Fibroblast of lung (primary cell): ENCODE data around the gene SRCAP. TPM values are rescaled to one million over a fixed set of nuclear protein-coding genes. Genes with fewer than 3 reads are reported as not detected.

Experiments used
- DNase-seq, 2 donors: peaks; one replicate each; pipeline versions ENCODE4 v3.0.0 to v3.0.0-alpha.2; 2010; ENCODE audit warnings: low read depth in 2 of 2
- H2AFZ ChIP-seq: 2 replicates; pipeline ENCODE4 v1.5.1; 2012; ENCODE audit warnings: low read length, control low read depth, inconsistent platforms
- H3K27ac ChIP-seq: 2 replicates; pipeline ENCODE4 v1.5.1; 2011; ENCODE audit warnings: low read length, control low read depth; ENCODE audit not compliant: insufficient read depth
- H3K27me3 ChIP-seq: 2 replicates; pipeline ENCODE4 v1.5.1; 2011; ENCODE audit warnings: mild to moderate bottlenecking, low read length; ENCODE audit not compliant: control insufficient read depth, insufficient read depth
- H3K36me3 ChIP-seq: 2 replicates; pipeline ENCODE4 v1.5.1; 2011; ENCODE audit warnings: low read length; ENCODE audit not compliant: control insufficient read depth, insufficient read depth
- H3K4me1 ChIP-seq: 2 replicates; pipeline ENCODE4 v1.5.1; 2011; ENCODE audit warnings: low read length; ENCODE audit not compliant: control insufficient read depth, insufficient read depth; ENCODE audit errors: extremely low read depth
- H3K4me2 ChIP-seq: 2 replicates; pipeline ENCODE4 v1.5.1; 2011; ENCODE audit warnings: low read length, control low read depth; ENCODE audit not compliant: insufficient read depth; ENCODE audit errors: extremely low read depth
- H3K4me3 ChIP-seq, 4 experiments: fragments of 200-600 bp in 1 of 4; sonication (generic) in 1 of 4; replicated peaks in 1 of 4; 2 replicates each; pipeline ENCODE4 v1.5.1; 2011 to 2016; ENCODE audit warnings: low read length in 4 of 4, low read depth in 3 of 4, mild to moderate bottlenecking in 3 of 4, control low read depth in 2 of 4, inconsistent platforms in 1 of 4, mixed read lengths in 1 of 4; ENCODE audit not compliant: insufficient read depth in 1 of 4; ENCODE audit errors: control extremely low read depth in 1 of 4
- H3K79me2 ChIP-seq: 2 replicates; pipeline ENCODE4 v1.5.1; 2012; ENCODE audit warnings: mild to moderate bottlenecking, low read length, inconsistent platforms; ENCODE audit not compliant: control insufficient read depth, insufficient read depth
- H3K9ac ChIP-seq: 2 replicates; pipeline ENCODE4 v1.5.1; 2011; ENCODE audit warnings: mild to moderate bottlenecking, low read length, control low read depth; ENCODE audit not compliant: insufficient read depth
- H3K9me3 ChIP-seq: 2 replicates; pipeline ENCODE4 v1.5.1; 2012; ENCODE audit warnings: low read depth, low read length; ENCODE audit not compliant: control insufficient read depth, insufficient read depth
- H4K20me1 ChIP-seq: 2 replicates; pipeline ENCODE4 v1.5.1; 2011; ENCODE audit warnings: low read length; ENCODE audit not compliant: control insufficient read depth, insufficient read depth; ENCODE audit errors: extremely low read depth
- EZH2 ChIP-seq: IDR thresholded peaks from 2 replicates; pipeline ENCODE4 v1.5.1; 2012; ENCODE audit warnings: low read length, control low read depth, mild to moderate bottlenecking; ENCODE audit errors: missing control alignments
- polyA plus RNA-seq, 2 donors: library from polyadenylated mRNA; depleted of rRNA in 1 of 2; stranded (reverse) in 1 of 2; unstranded in 1 of 2; fragments of >200 nt; gene quantifications; 2 replicates each; pipeline ENCODE4 v1.2.1, GENCODE V29; 2011 to 2012; ENCODE audit warnings: missing spikeins in 1 of 2
- total RNA-seq: library from RNA; depleted of rRNA; stranded (reverse); fragments of >200 nt; gene quantifications from 2 replicates; pipeline ENCODE4 v1.2.1, GENCODE V29; 2014
- TF ChIP-seq, protein P1 (sequence below), 2 donors: IDR thresholded peaks in 1 of 2; conservative IDR thresholded peaks in 1 of 2; 1 replicate in 1 of 2; 2 replicates in 1 of 2; pipeline ENCODE4 v1.5.1; 2011 to 2012; ENCODE audit warnings: low read length in 2 of 2, control low read depth in 1 of 2, inconsistent platforms in 1 of 2, low read depth in 1 of 2, mild to moderate bottlenecking in 1 of 2

Gene SRCAP
- total and polyA plus RNA-seq, 2 donors (not counting 1 experiment from before 2014, with no cell fraction given) = 3.5 to 14.2 TPM

DNA sequence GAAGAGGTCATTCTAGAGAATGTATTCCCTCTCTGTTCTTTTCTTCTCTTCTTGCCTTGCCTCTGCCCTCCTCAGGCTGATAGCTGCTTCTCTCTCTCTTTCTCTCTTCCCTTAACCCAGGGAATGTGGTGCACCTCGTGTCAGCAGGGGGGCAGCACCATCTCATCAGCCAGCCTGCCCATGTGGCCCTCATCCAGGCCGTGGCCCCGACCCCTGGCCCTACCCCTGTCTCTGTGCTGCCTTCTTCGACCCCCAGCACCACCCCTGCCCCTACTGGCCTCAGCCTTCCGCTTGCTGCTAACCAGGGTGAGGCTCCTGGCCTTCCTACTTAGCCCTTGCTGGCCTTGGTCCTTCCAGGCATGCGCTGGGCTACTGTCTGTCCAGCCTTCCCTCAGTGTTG, 23.5 kb downstream of the SRCAP start:
- H3K9ac ChIP-seq = no peak overlapping the region
- no peak overlapping the region for H3K4me3 ChIP-seq
- TF ChIP-seq, protein P1, sequence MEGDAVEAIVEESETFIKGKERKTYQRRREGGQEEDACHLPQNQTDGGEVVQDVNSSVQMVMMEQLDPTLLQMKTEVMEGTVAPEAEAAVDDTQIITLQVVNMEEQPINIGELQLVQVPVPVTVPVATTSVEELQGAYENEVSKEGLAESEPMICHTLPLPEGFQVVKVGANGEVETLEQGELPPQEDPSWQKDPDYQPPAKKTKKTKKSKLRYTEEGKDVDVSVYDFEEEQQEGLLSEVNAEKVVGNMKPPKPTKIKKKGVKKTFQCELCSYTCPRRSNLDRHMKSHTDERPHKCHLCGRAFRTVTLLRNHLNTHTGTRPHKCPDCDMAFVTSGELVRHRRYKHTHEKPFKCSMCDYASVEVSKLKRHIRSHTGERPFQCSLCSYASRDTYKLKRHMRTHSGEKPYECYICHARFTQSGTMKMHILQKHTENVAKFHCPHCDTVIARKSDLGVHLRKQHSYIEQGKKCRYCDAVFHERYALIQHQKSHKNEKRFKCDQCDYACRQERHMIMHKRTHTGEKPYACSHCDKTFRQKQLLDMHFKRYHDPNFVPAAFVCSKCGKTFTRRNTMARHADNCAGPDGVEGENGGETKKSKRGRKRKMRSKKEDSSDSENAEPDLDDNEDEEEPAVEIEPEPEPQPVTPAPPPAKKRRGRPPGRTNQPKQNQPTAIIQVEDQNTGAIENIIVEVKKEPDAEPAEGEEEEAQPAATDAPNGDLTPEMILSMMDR (conservative IDR thresholded peaks at IDR 0.05 in 1 of 2, IDR thresholded peaks at IDR 0.05 in 1 of 2; ENCODE audit: low read depth in 1 of 2, low read length in 2 of 2) = peak in 1 of 2 donors; percentile 5
- no peak for TF ChIP-seq EZH2
- no peak overlapping the region for H2AFZ ChIP-seq
- H3K27ac ChIP-seq = no peak overlapping the region
- no peak overlapping the region for H3K4me2 ChIP-seq
- H4K20me1 ChIP-seq = no peaks in the 10 kb centered on the region
- H3K4me1 ChIP-seq = peaks cover 4% of the 10 kb centered on the region
- no peak for DNase-seq
- peaks cover 11% of the 10 kb centered on the region for H3K79me2 ChIP-seq
- H3K9me3 ChIP-seq = no peaks in the 10 kb centered on the region
- H3K36me3 ChIP-seq = peaks cover 47% of the 10 kb centered on the region
- H3K27me3 ChIP-seq = no peaks in the 10 kb centered on the region

DNA sequence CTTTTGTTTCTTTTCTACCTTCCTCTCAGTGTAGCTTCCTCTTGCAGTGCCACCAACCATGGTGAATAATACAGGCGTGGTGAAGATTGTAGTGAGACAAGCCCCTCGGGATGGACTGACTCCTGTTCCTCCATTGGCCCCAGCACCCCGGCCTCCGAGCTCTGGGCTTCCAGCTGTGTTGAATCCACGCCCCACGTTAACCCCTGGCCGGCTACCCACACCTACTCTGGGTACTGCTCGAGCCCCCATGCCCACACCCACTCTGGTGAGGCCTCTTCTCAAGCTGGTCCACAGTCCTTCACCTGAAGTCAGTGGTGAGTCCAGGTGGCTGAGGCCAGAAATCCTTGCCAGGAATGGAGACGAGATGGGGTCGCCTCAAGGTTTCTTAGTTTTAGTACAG, 23.9 kb downstream of the SRCAP start:
- DNase-seq = no peak
- peaks cover 12% of the 10 kb centered on the region for H3K79me2 ChIP-seq
- H3K4me1 ChIP-seq = peaks cover 4% of the 10 kb centered on the region
- H4K20me1 ChIP-seq = no peaks in the 10 kb centered on the region
- no peaks in the 10 kb centered on the region for H3K27me3 ChIP-seq
- no peak overlapping the region for H3K4me2 ChIP-seq
- no peak overlapping the region for H2AFZ ChIP-seq
- no peak overlapping the region for H3K27ac ChIP-seq
- TF ChIP-seq EZH2 = no peak
- TF ChIP-seq, protein P1 (conservative IDR thresholded peaks at IDR 0.05 in 1 of 2, IDR thresholded peaks at IDR 0.05 in 1 of 2; ENCODE audit: low read depth in 1 of 2, low read length in 2 of 2) = no peak
- H3K9me3 ChIP-seq = no peaks in the 10 kb centered on the region
- no peak overlapping the region for H3K4me3 ChIP-seq
- peaks cover 47% of the 10 kb centered on the region for H3K36me3 ChIP-seq
- no peak overlapping the region for H3K9ac ChIP-seq

- no peaks in the 10 kb centered on the region for H3K27me3 ChIP-seq
- no peak overlapping the region for H3K4me2 ChIP-seq
- peaks cover 50% of the 10 kb centered on the region for H3K36me3 ChIP-seq
- no peak overlapping the region for H3K4me3 ChIP-seq
- DNase-seq = no peak
- H3K9ac ChIP-seq = no peak overlapping the region
- H3K27ac ChIP-seq = no peak overlapping the region
- TF ChIP-seq EZH2 = no peak
- TF ChIP-seq, protein P1 (conservative IDR thresholded peaks at IDR 0.05 in 1 of 2, IDR thresholded peaks at IDR 0.05 in 1 of 2; ENCODE audit: low read depth in 1 of 2, low read length in 2 of 2) = no peak
- H3K9me3 ChIP-seq = no peaks in the 10 kb centered on the region
- H3K4me1 ChIP-seq = peaks cover 4% of the 10 kb centered on the region
- no peak overlapping the region for H2AFZ ChIP-seq
- H4K20me1 ChIP-seq = no peaks in the 10 kb centered on the region
- peaks cover 12% of the 10 kb centered on the region for H3K79me2 ChIP-seq
Observed at GRCh38 chr16:30723725-30724355, 24.9 kb downstream of the SRCAP start.
